Ovary (tissue), 9 donors: ENCODE data around the gene CCBE1. TPM values are rescaled to one million over a fixed set of nuclear protein-coding genes. Genes with fewer than 3 reads are reported as not detected.

Experiments
- DNase-seq, 5 donors: peaks; one replicate each; pipeline ENCODE4 v3.0.0-alpha.2; 2019 to 2020
- H3K27ac ChIP-seq, 2 donors: fragments of 200-600 bp; one replicate each; pipeline versions ENCODE4 v1.5.1 to v1.8.0; 2019 to 2022
- H3K27me3 ChIP-seq: fragments of 200-600 bp; one replicate; pipeline ENCODE4 v1.8.0; 2022
- H3K36me3 ChIP-seq: fragments of 200-600 bp; sonication (generic); one replicate; pipeline ENCODE4 v1.5.1; 2019
- H3K4me1 ChIP-seq: one replicate; pipeline ENCODE4 v1.8.1; 2013; ENCODE audit warnings: mild to moderate bottlenecking, moderate library complexity; ENCODE audit not compliant: insufficient read depth
- H3K4me3 ChIP-seq: fragments of 200-600 bp; sonication (generic); one replicate; pipeline ENCODE4 v1.5.1; 2017
- H3K9me3 ChIP-seq, 2 donors: fragments of 200-600 bp in 1 of 2; sonication (generic) in 1 of 2; one replicate each; pipeline versions ENCODE4 v1.5.1 to v1.8.1; 2013 to 2019; ENCODE audit warnings: mild to moderate bottlenecking in 1 of 2, moderate library complexity in 1 of 2
- CTCF ChIP-seq, 3 donors: fragments of 450-650 bp in 2 of 3; fragments of 200-600 bp in 1 of 3; IDR thresholded peaks; one replicate each; pipeline versions ENCODE4 v1.5.1 to v1.8.0; 2016 to 2022; ENCODE audit warnings: antibody characterized with exemption in 3 of 3, mild to moderate bottlenecking in 1 of 3
- EP300 ChIP-seq: sonication (generic); formaldehyde crosslinking; IDR thresholded peaks from one replicate; pipeline ENCODE4 v1.6.1; 2017; ENCODE audit warnings: antibody characterized with exemption
- POLR2A ChIP-seq: fragments of 450-650 bp; IDR thresholded peaks from one replicate; pipeline ENCODE4 v1.6.1; 2017; ENCODE audit warnings: antibody characterized with exemption, mild to moderate bottlenecking, moderate library complexity
- WGBS, 3 donors: extraction: QIAGEN DNeasy Blood & Tissue Kit in 1 of 3; methylation state at CpG; one replicate each; pipeline versions ENCODE4 v1.1.5 to v1.1.7; 2013 to 2017; 5-methylcytosine and 5-hydroxymethylcytosine counted together
- intact Hi-C, 4 donors: fragments of 100-400 bp; cut with DNase I; formaldehyde crosslinking; loops; one replicate each; pipeline versions ENCODE4 v1.11.0 to v1.15.1; 2022 to 2023
- polyA plus RNA-seq, 2 donors: library from polyadenylated mRNA; stranded (reverse); fragments of 200-250 nt in 1 of 2; fragments of 350-450 nt in 1 of 2; fragmentation: Illumina TruSeq in 1 of 2; extraction: RNeasy Lipid Tissue Mini Kit (QIAGEN cat#74804) in 1 of 2; gene quantifications; one replicate each; pipeline ENCODE4 v1.2.3, GENCODE V29; 2013 to 2014
- total RNA-seq, 7 donors: library from RNA; depleted of rRNA in 2 of 7; stranded (reverse); fragments of >200 nt in 2 of 7; fragmentation: NEBNext Ultra II Directional in 3 of 7; extraction: Animal tissue kit (Norgen Biotek cat#: 25700) in 3 of 7; gene quantifications; one replicate each; pipeline versions ENCODE4 v1.1.0 to v1.2.4, GENCODE V29; 2016 to 2023
- donor health status: DM: no; HTN: no; CAD: no; lungs with moderate emphysema.
- donor health status: DM: no; HTN: no; CAD: no.
- donor health status: Bipolar disorder and iron deficiency.
- donor health status: DM: yes; HTN: yes; CAD: no.
- donor health status: DM: no; HTN: no; CAD: no.
- donor health status: DM: yes; HTN: yes; CAD: no.

Gene CCBE1
- total and polyA plus RNA-seq, 9 donors = 15.9 to 109 (median 43.9) TPM

GRCh38 chr18:59500765-59501164 lies 196.5 kb downstream of the CCBE1 start:
- DNase-seq = no peak
- TF ChIP-seq POLR2A = no peak
- TF ChIP-seq CTCF (IDR thresholded peaks at IDR 0.05) = no peak
- no peak for TF ChIP-seq EP300
- no peaks in the 10 kb centered on the region for H3K36me3 ChIP-seq
- no peaks in the 10 kb centered on the region for H3K27me3 ChIP-seq
- H3K27ac ChIP-seq = no peak overlapping the region
- H3K4me3 ChIP-seq = no peak overlapping the region
- no peaks in the 10 kb centered on the region for H3K9me3 ChIP-seq
- H3K4me1 ChIP-seq = peaks cover 28% of the 10 kb centered on the region
- intact Hi-C loops = no loop called here

- no peaks in the 10 kb centered on the region for H3K36me3 ChIP-seq
- no peak for DNase-seq
- H3K9me3 ChIP-seq = no peaks in the 10 kb centered on the region
- peaks cover 20% of the 10 kb centered on the region for H3K4me1 ChIP-seq
- intact Hi-C loops = no loop called here
- TF ChIP-seq EP300 (no peak), CTCF (IDR thresholded peaks at IDR 0.05) (no peak), POLR2A (no peak)
- H3K4me3 ChIP-seq = no peak overlapping the region
- H3K27ac ChIP-seq = no peak overlapping the region
- no peaks in the 10 kb centered on the region for H3K27me3 ChIP-seq
- 13 to 35% (median 24%) methylated on average over 4 of the region's 4 CpGs for WGBS, 3 donors
Measured at GRCh38 chr18:59498506-59499086, 198.6 kb downstream of the CCBE1 start.

GRCh38 chr18:59492756-59493421 lies 204.3 kb downstream of the CCBE1 start:
- intact Hi-C loops = no loop called here
- no peaks in the 10 kb centered on the region for H3K27me3 ChIP-seq
- peaks cover 5% of the 10 kb centered on the region for H3K4me1 ChIP-seq
- TF ChIP-seq POLR2A = no peak
- TF ChIP-seq EP300 = no peak
- no peak for TF ChIP-seq CTCF (IDR thresholded peaks at IDR 0.05)
- no peak overlapping the region for H3K27ac ChIP-seq
- no peaks in the 10 kb centered on the region for H3K36me3 ChIP-seq
- no peak for DNase-seq
- no peak overlapping the region for H3K4me3 ChIP-seq
- WGBS, 3 donors = 85 to 91% (median 90%) methylated on average over 4 of the region's 4 CpGs
- no peaks in the 10 kb centered on the region for H3K9me3 ChIP-seq

GRCh38 chr18:59488899-59489298 lies 208.3 kb downstream of the CCBE1 start:
- Histone ChIP-seq H3K36me3 (no peaks in the 10 kb centered on the region), H3K9me3 (no peaks in the 10 kb centered on the region), H3K4me3 (no peak overlapping the region), H3K27me3 (no peaks in the 10 kb centered on the region), H3K27ac (no peak overlapping the region), H3K4me1 (peaks cover 11% of the 10 kb centered on the region)
- intact Hi-C loops = no loop called here
- DNase-seq = no peak
- 77 to 88% (median 87%) methylated on average over 2 of the region's 2 CpGs for WGBS, 3 donors
- TF ChIP-seq EP300 (no peak), POLR2A (no peak), CTCF (IDR thresholded peaks at IDR 0.05) (no peak)
